Activated T-cell treated with anti-CD3 and anti-CD28 coated beads for 1 hour (primary cell): ENCODE results near the gene SLC13A3.

ENCODE experiments used
- DNase-seq: peaks from one replicate; pipeline ENCODE4 v3.0.0-alpha.2; 2020; ENCODE audit warnings: low read depth

Gene SLC13A3

GRCh38 chr20:46555370-46555956 lies 95.8 kb downstream of the SLC13A3 start:
- no peak for DNase-seq

GRCh38 chr20:46554828-46555227 lies 96.4 kb downstream of the SLC13A3 start:
- DNase-seq: no peak

- DNase-seq: no peak
These were observed 97.3 kb downstream of the SLC13A3 start for GRCh38 chr20:46553926-46554325.

GRCh38 chr20:46552460-46553420 lies 98.5 kb downstream of the SLC13A3 start:
- no peak for DNase-seq

GRCh38 chr20:46551522-46552381 lies 99.5 kb downstream of the SLC13A3 start:
- no peak for DNase-seq

GRCh38 chr20:46550461-46550860 lies 100.8 kb downstream of the SLC13A3 start, which contains the start of gene OCSTAMP:
OCSTAMP (minus strand) TSS chr20:46550654; CDS start chr20:46550560, 94 bp downstream.
- no peak for DNase-seq

- no peak for DNase-seq
These were observed 101.9 kb downstream of the SLC13A3 start for GRCh38 chr20:46549188-46549972.

GRCh38 chr20:46548688-46549087 lies 102.6 kb downstream of the SLC13A3 start:
- no peak for DNase-seq

- no peak for DNase-seq
These were observed 103.3 kb downstream of the SLC13A3 start for GRCh38 chr20:46547995-46548394.

- DNase-seq: no peak
These were observed 104.3 kb downstream of the SLC13A3 start for GRCh38 chr20:46546936-46547335.

- DNase-seq: no peak
These were observed 105.0 kb downstream of the SLC13A3 start for GRCh38 chr20:46546298-46546697.

GRCh38 chr20:46545827-46546138 lies 105.5 kb downstream of the SLC13A3 start:
- DNase-seq: no peak

GRCh38 chr20:46545077-46545826 lies 106.0 kb downstream of the SLC13A3 start:
- DNase-seq: no peak

- DNase-seq: no peak
These were observed 106.7 kb downstream of the SLC13A3 start for GRCh38 chr20:46544576-46544975.

- DNase-seq: no peak
These were observed 107.3 kb downstream of the SLC13A3 start for GRCh38 chr20:46543959-46544358.

- DNase-seq: no peak
These were observed 108.2 kb downstream of the SLC13A3 start for GRCh38 chr20:46543033-46543432.

GRCh38 chr20:46541229-46541935 lies 109.9 kb downstream of the SLC13A3 start:
- no peak for DNase-seq

GRCh38 chr20:46539113-46539512 lies 112.1 kb downstream of the SLC13A3 start:
- no peak for DNase-seq

GRCh38 chr20:46530640-46531039 lies 120.6 kb downstream of the SLC13A3 start:
- DNase-seq: no peak

GRCh38 chr20:46523696-46524328 lies 127.4 kb downstream of the SLC13A3 start:
- DNase-seq: no peak
